ENCODE results near the gene ENTHD1.

The ENTHD1 gene

GRCh38 chr22:39776295-39777009 lies 117.1 kb downstream of the ENTHD1 start:
- Histone ChIP-seq H3K36me3 (no peaks in the 10 kb centered on the region), H3K9me3 (no peaks in the 10 kb centered on the region), H3K4me3 (ENCODE audit: low read depth, low read length) (no peak overlapping the region), H3K27me3 (peaks cover 39% of the 10 kb centered on the region), H3K4me1 (no peaks in the 10 kb centered on the region)
- no peak for TF ChIP-seq CTCF (IDR thresholded peaks at IDR 0.05; ENCODE audit: low read depth, low read length)
- no peak for DNase-seq

GRCh38 chr22:39773976-39774539 lies 119.5 kb downstream of the ENTHD1 start:
- H3K4me1 ChIP-seq, result no peaks in the 10 kb centered on the region
- no peak for DNase-seq
- H3K9me3 ChIP-seq, result no peaks in the 10 kb centered on the region
- H3K4me3 ChIP-seq (ENCODE audit: low read depth, low read length), result no peak overlapping the region
- no peaks in the 10 kb centered on the region for H3K36me3 ChIP-seq
- peaks cover 42% of the 10 kb centered on the region for H3K27me3 ChIP-seq
- no peak for TF ChIP-seq CTCF (IDR thresholded peaks at IDR 0.05; ENCODE audit: low read depth, low read length)

- Histone ChIP-seq H3K27me3 (peaks cover 36% of the 10 kb centered on the region), H3K4me3 (ENCODE audit: low read depth, low read length) (no peak overlapping the region), H3K4me1 (no peaks in the 10 kb centered on the region), H3K36me3 (no peaks in the 10 kb centered on the region), H3K9me3 (no peaks in the 10 kb centered on the region)
- no peak for DNase-seq
- no peak for TF ChIP-seq CTCF (IDR thresholded peaks at IDR 0.05; ENCODE audit: low read depth, low read length)
Measured at GRCh38 chr22:39773503-39773902, 120.1 kb downstream of the ENTHD1 start.

- no peak for TF ChIP-seq CTCF (IDR thresholded peaks at IDR 0.05; ENCODE audit: low read depth, low read length)
- Histone ChIP-seq H3K4me1 (no peaks in the 10 kb centered on the region), H3K36me3 (no peaks in the 10 kb centered on the region), H3K9me3 (no peaks in the 10 kb centered on the region), H3K27me3 (peaks cover 31% of the 10 kb centered on the region), H3K4me3 (ENCODE audit: low read depth, low read length) (no peak overlapping the region)
- no peak for DNase-seq
Measured at GRCh38 chr22:39771486-39771885, 122.1 kb downstream of the ENTHD1 start.

- no peak for TF ChIP-seq CTCF (IDR thresholded peaks at IDR 0.05; ENCODE audit: low read depth, low read length)
- Histone ChIP-seq H3K27me3 (peaks cover 19% of the 10 kb centered on the region), H3K4me1 (no peaks in the 10 kb centered on the region), H3K9me3 (no peaks in the 10 kb centered on the region), H3K36me3 (no peaks in the 10 kb centered on the region), H3K4me3 (ENCODE audit: low read depth, low read length) (no peak overlapping the region)
- DNase-seq, result no peak
Measured at GRCh38 chr22:39765661-39766060, 127.9 kb downstream of the ENTHD1 start.

GRCh38 chr22:39765046-39765445 lies 128.5 kb downstream of the ENTHD1 start:
- no peaks in the 10 kb centered on the region for H3K9me3 ChIP-seq
- no peak for DNase-seq
- TF ChIP-seq CTCF (IDR thresholded peaks at IDR 0.05; ENCODE audit: low read depth, low read length), result no peak
- no peaks in the 10 kb centered on the region for H3K36me3 ChIP-seq
- H3K27me3 ChIP-seq, result peaks cover 22% of the 10 kb centered on the region
- no peaks in the 10 kb centered on the region for H3K4me1 ChIP-seq
- no peak overlapping the region for H3K4me3 ChIP-seq (ENCODE audit: low read depth, low read length)

All from BE2C (cell line).